K562 (cell line): Measurements from ENCODE around the gene RNF207. TPM values are rescaled to one million over a fixed set of nuclear protein-coding genes. Genes with fewer than 3 reads are reported as not detected.

Experiments used
- ATAC-seq: fragments of 200-7000 bp; cut with Tn5 transposase; 3 replicates; pipeline ENCODE4 v1.9.1; 2020; ENCODE audit warnings: moderate library complexity
- BruUV-seq: library from RNA; stranded (reverse); fragments of 400-500 nt; replicated peaks from 2 replicates; lab custom pipeline; 2021; lab: Mats Ljungman, UMichigan
- CTCF ChIA-PET: fragments of 300-600 bp; formaldehyde crosslinking; extraction: SDS; loops from one replicate; lab custom pipeline; 2021; ENCODE audit warnings: low intra/inter-chr PET ratio; lab: Yijun Ruan, JAX
- POLR2A ChIA-PET: fragments of 300-600, 350-650 bp; sonication (Branson Sonifier 250); formaldehyde crosslinking; extraction: SDS; loops from one replicate; lab custom pipeline; 2021; ENCODE audit warnings: antibody characterized with exemption, inconsistent platforms; lab: Yijun Ruan, JAX
- DNase-seq, 4 experiments: peaks; one replicate each; pipeline versions ENCODE4 v3.0.0 to v3.0.0-alpha.2; 2011 to 2018; ENCODE audit warnings: low spot score in 3 of 4, mixed read lengths in 3 of 4; ENCODE audit errors: extremely low read depth in 1 of 4
- FAIRE-seq: peaks from 2 replicates; lab custom pipeline; 2011; peaks lifted over from hg19 to GRCh38; lab: Jason Lieb, UNC
- H2AFZ ChIP-seq: 2 replicates; pipeline ENCODE4 v1.6.0; 2011; ENCODE audit warnings: low read depth, low read length, control low read depth, inconsistent platforms
- H3K27ac ChIP-seq: fragments of 200-600 bp; 3 replicates; pipeline ENCODE4 v1.8.0; 2011; ENCODE audit warnings: low read depth, mild to moderate bottlenecking, control low read depth, inconsistent platforms, low read length, moderate library complexity, mixed read lengths; ENCODE audit errors: extremely low read depth
- H3K27me3 ChIP-seq, 2 experiments: fragments of 300-600 bp in 1 of 2; 2 replicates in 1 of 2; 3 replicates in 1 of 2; pipeline versions ENCODE4 v1.6.0 to v1.8.0; 2011; ENCODE audit warnings: inconsistent platforms in 2 of 2, low read length in 2 of 2, mild to moderate bottlenecking in 1 of 2, mixed read lengths in 1 of 2, moderate library complexity in 1 of 2; ENCODE audit not compliant: control insufficient read depth in 2 of 2, insufficient read depth in 2 of 2
- H3K36me3 ChIP-seq: fragments of 300-600 bp; 3 replicates; pipeline ENCODE4 v1.8.0; 2011; ENCODE audit warnings: mild to moderate bottlenecking, low read length, inconsistent platforms; ENCODE audit not compliant: control insufficient read depth, insufficient read depth
- H3K4me1 ChIP-seq, 2 experiments: fragments of 200-600 bp in 1 of 2; replicated peaks in 1 of 2; 2 replicates in 1 of 2; 3 replicates in 1 of 2; pipeline versions ENCODE4 v1.5.1 to v1.8.0; 2011; ENCODE audit warnings: inconsistent platforms in 2 of 2, low read length in 2 of 2, mild to moderate bottlenecking in 1 of 2, mixed read lengths in 1 of 2, moderate library complexity in 1 of 2; ENCODE audit not compliant: control insufficient read depth in 2 of 2, insufficient read depth in 2 of 2
- H3K4me2 ChIP-seq: 2 replicates; pipeline ENCODE4 v1.6.1; 2011; ENCODE audit warnings: low read length, control low read depth, inconsistent platforms, mixed read lengths; ENCODE audit not compliant: insufficient read depth
- H3K4me3 ChIP-seq: fragments of 200-600 bp; sonication (generic), shearing (Covaris generic); 2 replicates; pipeline ENCODE4 v1.5.1; 2016; ENCODE audit warnings: control low read depth, inconsistent platforms
- H3K79me2 ChIP-seq: fragments of 200-600 bp; 3 replicates; pipeline ENCODE4 v1.8.0; 2011; ENCODE audit warnings: low read length, inconsistent platforms; ENCODE audit not compliant: control insufficient read depth, insufficient read depth
- H3K9ac ChIP-seq, 2 experiments: 2 replicates each; pipeline versions ENCODE4 v1.6.0 to v1.6.1; 2011; ENCODE audit warnings: low read depth in 2 of 2, low read length in 2 of 2, control low read depth in 1 of 2, inconsistent platforms in 1 of 2, mild to moderate bottlenecking in 1 of 2, mixed read lengths in 1 of 2; ENCODE audit not compliant: insufficient read depth in 1 of 2
- H3K9me1 ChIP-seq: one replicate; pipeline ENCODE4 v1.6.0; 2011; ENCODE audit warnings: inconsistent platforms, mild to moderate bottlenecking, low read length, moderate library complexity; ENCODE audit not compliant: control insufficient read depth, insufficient read depth
- H3K9me3 ChIP-seq: replicated peaks from 2 replicates; pipeline ENCODE4 v1.5.1; 2011; ENCODE audit warnings: low read depth, low read length, inconsistent platforms; ENCODE audit not compliant: control insufficient read depth, insufficient read depth
- H4K20me1 ChIP-seq: replicated peaks from 2 replicates; pipeline ENCODE4 v1.6.1; 2011; ENCODE audit warnings: low read length, inconsistent platforms, mixed read lengths; ENCODE audit not compliant: control insufficient read depth, insufficient read depth
- MEF2D ChIP-seq: conservative IDR thresholded peaks from 2 replicates; pipeline ENCODE4 v1.6.1; 2016; ENCODE audit warnings: low read depth, missing genetic modification characterization, missing compliant biosample characterization
- PTTG1 ChIP-seq: fragments of 450-650 bp; IDR thresholded peaks from 2 replicates; pipeline ENCODE4 v1.6.1; 2016; ENCODE audit warnings: low read depth, mild to moderate bottlenecking, missing genetic modification characterization, missing compliant biosample characterization
- RBFOX2 ChIP-seq: fragments of 200-400 bp; formaldehyde crosslinking; IDR thresholded peaks from 2 replicates; pipeline ENCODE4 v1.6.1; 2017; ENCODE audit warnings: low read depth, mild to moderate bottlenecking, low read length, moderate library complexity
- TFAM ChIP-seq: fragments of 250-450 bp; sonication (Bioruptor Pico); conservative IDR thresholded peaks from 2 replicates; pipeline ENCODE4 v1.5.0; 2021; ENCODE audit warnings: mild to moderate bottlenecking, moderate library complexity
- TRIM28 ChIP-seq: fragments of 450-650 bp; IDR thresholded peaks from 2 replicates; pipeline ENCODE4 v1.6.1; 2017
- ZC3H4 ChIP-seq: sonication (generic); formaldehyde crosslinking; IDR thresholded peaks from 2 replicates; pipeline ENCODE4 v1.9.0; 2021; ENCODE audit warnings: missing genetic modification reagents, borderline replicate concordance
- ZNF324 ChIP-seq: fragments of 250-450 bp; sonication (Bioruptor Pico); IDR thresholded peaks from 2 replicates; pipeline ENCODE4 v1.4.0; 2020; ENCODE audit warnings: mild to moderate bottlenecking
- WGBS: fragments of 100-300 bp; shearing (Covaris generic); methylation state at CpG from one replicate; pipeline ENCODE4 v1.1.6; 2016; ENCODE audit warnings: low coverage, mixed read lengths; ENCODE audit not compliant: insufficient coverage; ENCODE audit errors: missing lambda C conversion rate; 5-methylcytosine and 5-hydroxymethylcytosine counted together
- in situ Hi-C: fragments of 300-500 bp; cut with MboI; formaldehyde crosslinking; loops from 4 replicates; pipeline ENCODE4 v1.15.0; 2018; ENCODE audit warnings: inconsistent platforms, mixed read lengths
- intact Hi-C: fragments of 100-400 bp; cut with micrococcal nuclease; formaldehyde crosslinking; loops from 2 replicates; pipeline ENCODE4 v1.14.2; 2022
- polyA plus RNA-seq, 8 experiments: library from polyadenylated mRNA; depleted of rRNA in 4 of 8; stranded (reverse) in 5 of 8; unstranded in 3 of 8; fragments of >200 nt; fragmentation: Nextera tagmentation in 2 of 8; fragmentation: Illumina TruSeq in 1 of 8; extraction: Ambion mirVana in 2 of 8; extraction: Trizol in 1 of 8; gene quantifications; 2 replicates each; pipeline versions ENCODE4 v1.2.1 to v1.2.3, GENCODE V29; 2011 to 2014; ENCODE audit warnings: inconsistent platforms in 1 of 8, missing spikeins in 1 of 8
- total RNA-seq, 7 experiments: library from RNA; depleted of rRNA in 6 of 7; stranded (reverse); fragments of >200 nt in 6 of 7; fragmentation: Illumina TruSeq in 2 of 7; extraction: Trizol in 2 of 7; gene quantifications; 2 replicates each; pipeline versions ENCODE4 v1.2.1 to v1.2.3, GENCODE V29; 2011 to 2021; ENCODE audit warnings: low replicate concordance in 1 of 7
- TF ChIP-seq, protein P1 (sequence below), 2 experiments: fragments of 450-650 bp; IDR thresholded peaks; 2 replicates each; pipeline ENCODE4 v1.6.1; 2018; ENCODE audit warnings: mild to moderate bottlenecking in 2 of 2, low read depth in 1 of 2; ENCODE audit not compliant: partially characterized antibody in 2 of 2
- TF ChIP-seq, protein P2 (sequence below), 2 experiments: IDR thresholded peaks; 2 replicates each; pipeline ENCODE4 v1.6.1; 2011; ENCODE audit warnings: borderline replicate concordance in 1 of 2, control low read depth in 1 of 2, low read depth in 1 of 2, low read length in 1 of 2, mild to moderate bottlenecking in 1 of 2, mixed read lengths in 1 of 2, moderate library complexity in 1 of 2; ENCODE audit not compliant: insufficient read depth in 1 of 2, insufficient read length in 1 of 2, poor library complexity in 1 of 2, severe bottlenecking in 1 of 2; ENCODE audit errors: extremely low read depth in 1 of 2

The RNF207 gene
- total and polyA plus RNA-seq, 9 of the 15 experiments (the other 6 are each of a cell fraction or from before 2014, with no cell fraction given): 2.7 to 30.6 (median 12.9) TPM

DNA sequence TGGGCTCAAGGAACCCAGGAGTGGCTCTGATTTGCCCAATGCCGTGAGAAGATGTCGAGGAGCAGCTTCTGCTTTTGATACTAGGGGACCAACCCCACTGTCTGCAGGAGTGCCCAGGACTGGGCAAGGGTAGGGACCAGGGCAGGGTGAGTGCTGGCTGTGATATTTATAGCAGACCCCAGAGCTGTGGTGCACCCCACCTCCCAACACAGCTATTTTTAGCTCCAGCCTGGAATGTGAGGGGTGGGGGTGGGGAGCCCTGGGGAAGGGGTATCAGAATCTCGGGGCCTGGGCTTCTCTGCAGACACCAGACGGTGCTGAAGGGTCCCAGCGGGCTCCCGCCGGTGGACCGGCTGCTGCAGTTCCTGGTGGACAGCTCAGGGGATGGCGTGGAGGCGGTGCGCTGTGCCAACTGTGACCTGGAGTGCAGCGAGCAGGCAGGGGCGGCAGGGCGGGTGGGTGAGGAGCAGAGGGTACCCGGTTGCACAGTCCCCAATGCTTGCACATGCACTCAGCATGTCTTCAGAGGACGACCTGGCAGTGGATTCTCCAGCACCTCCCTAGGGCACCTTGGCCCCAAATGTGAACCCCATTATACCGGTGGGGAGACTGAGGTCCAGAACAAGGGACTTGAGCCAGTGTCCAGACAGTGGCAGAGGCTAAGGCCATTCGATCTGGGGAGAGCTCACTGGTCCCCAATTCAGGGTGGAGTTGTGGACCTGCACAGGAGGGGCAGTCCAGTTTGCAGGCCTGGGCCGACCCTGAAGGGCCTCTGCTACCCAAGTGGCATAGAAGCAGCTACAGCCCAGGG, 1.4 kb downstream of the RNF207 start:
- Histone ChIP-seq H3K27me3 (no peaks in the 10 kb centered on the region), H3K79me2 (peaks cover 56% of the 10 kb centered on the region), H2AFZ (no peak overlapping the region), H3K9me1 (peaks cover 4% of the 10 kb centered on the region), H3K9me3 (no peaks in the 10 kb centered on the region), H3K4me3 (peak overlapping the region; percentile 62), H3K4me2 (peak overlapping the region; percentile 85), H3K36me3 (peaks cover 38% of the 10 kb centered on the region; the same call in 2 of the 3 replicates), H3K27ac (no peak overlapping the region), H3K9ac (peak overlapping the region; percentile 68 to 95)
- in situ Hi-C loops (no loop called here), intact Hi-C loops (no loop called here)
- FAIRE-seq: no peak
- no peak for DNase-seq
- peak; percentile 33; the same call in 1 of the 2 replicates for TF ChIP-seq RBFOX2
- no peak for TF ChIP-seq ZNF324 (CRISPR knock-in tag)
- 0 out of 2 replicates have a peak, but pooled peaks have one; percentile 35 for TF ChIP-seq ZC3H4 (CRISPR knock-in tag)
- TF ChIP-seq PTTG1 (tag): no peak
- TF ChIP-seq, protein P1, sequence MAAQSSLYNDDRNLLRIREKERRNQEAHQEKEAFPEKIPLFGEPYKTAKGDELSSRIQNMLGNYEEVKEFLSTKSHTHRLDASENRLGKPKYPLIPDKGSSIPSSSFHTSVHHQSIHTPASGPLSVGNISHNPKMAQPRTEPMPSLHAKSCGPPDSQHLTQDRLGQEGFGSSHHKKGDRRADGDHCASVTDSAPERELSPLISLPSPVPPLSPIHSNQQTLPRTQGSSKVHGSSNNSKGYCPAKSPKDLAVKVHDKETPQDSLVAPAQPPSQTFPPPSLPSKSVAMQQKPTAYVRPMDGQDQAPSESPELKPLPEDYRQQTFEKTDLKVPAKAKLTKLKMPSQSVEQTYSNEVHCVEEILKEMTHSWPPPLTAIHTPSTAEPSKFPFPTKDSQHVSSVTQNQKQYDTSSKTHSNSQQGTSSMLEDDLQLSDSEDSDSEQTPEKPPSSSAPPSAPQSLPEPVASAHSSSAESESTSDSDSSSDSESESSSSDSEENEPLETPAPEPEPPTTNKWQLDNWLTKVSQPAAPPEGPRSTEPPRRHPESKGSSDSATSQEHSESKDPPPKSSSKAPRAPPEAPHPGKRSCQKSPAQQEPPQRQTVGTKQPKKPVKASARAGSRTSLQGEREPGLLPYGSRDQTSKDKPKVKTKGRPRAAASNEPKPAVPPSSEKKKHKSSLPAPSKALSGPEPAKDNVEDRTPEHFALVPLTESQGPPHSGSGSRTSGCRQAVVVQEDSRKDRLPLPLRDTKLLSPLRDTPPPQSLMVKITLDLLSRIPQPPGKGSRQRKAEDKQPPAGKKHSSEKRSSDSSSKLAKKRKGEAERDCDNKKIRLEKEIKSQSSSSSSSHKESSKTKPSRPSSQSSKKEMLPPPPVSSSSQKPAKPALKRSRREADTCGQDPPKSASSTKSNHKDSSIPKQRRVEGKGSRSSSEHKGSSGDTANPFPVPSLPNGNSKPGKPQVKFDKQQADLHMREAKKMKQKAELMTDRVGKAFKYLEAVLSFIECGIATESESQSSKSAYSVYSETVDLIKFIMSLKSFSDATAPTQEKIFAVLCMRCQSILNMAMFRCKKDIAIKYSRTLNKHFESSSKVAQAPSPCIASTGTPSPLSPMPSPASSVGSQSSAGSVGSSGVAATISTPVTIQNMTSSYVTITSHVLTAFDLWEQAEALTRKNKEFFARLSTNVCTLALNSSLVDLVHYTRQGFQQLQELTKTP (IDR thresholded peaks at IDR 0.05; ENCODE audit: low read depth in 1 of 2, partially characterized antibody in 2 of 2): no peak
- TF ChIP-seq TRIM28: no peak
- TF ChIP-seq, protein P2, sequence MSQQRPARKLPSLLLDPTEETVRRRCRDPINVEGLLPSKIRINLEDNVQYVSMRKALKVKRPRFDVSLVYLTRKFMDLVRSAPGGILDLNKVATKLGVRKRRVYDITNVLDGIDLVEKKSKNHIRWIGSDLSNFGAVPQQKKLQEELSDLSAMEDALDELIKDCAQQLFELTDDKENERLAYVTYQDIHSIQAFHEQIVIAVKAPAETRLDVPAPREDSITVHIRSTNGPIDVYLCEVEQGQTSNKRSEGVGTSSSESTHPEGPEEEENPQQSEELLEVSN (IDR thresholded peaks at IDR 0.05; ENCODE audit: borderline replicate concordance in 1 of 2, extremely low read depth in 1 of 2, insufficient read depth in 1 of 2, insufficient read length in 1 of 2, low read depth in 1 of 2, low read length in 1 of 2, poor library complexity in 1 of 2, severe bottlenecking in 1 of 2): no peak
- TF ChIP-seq MEF2D (tag): no peak
- TF ChIP-seq TFAM (CRISPR knock-in tag): no peak
- TF ChIP-seq, all 486 proteins: peak for 2
- ATAC-seq: no peak
- 79% methylated on average over 9 of the region's 19 CpGs for WGBS
- Histone ChIP-seq H4K20me1 (no peaks in the 10 kb centered on the region), H3K4me1 (peaks cover 14 to 83% of the 10 kb centered on the region in 2 experiments; a peak in 4 of 5 replicates)
- CTCF ChIA-PET: no interaction called here
- POLR2A ChIA-PET: interaction anchor here (0.6 to 1.7 kb wide), 8 partner anchors 9 to 296 kb away, joined by 3 to 10 read pairs (median 3); partner anchors contain the start of gene ICMT
- BruUV-seq: TSS peak; percentile 36
